GM12878 (cell line): ENCODE results near the gene GLRX5. TPM values are rescaled to one million over a fixed set of nuclear protein-coding genes. Genes with fewer than 3 reads are reported as not detected.
A peak's percentile ranks its signal among the peaks of the same experiment; 100 is the strongest.

ENCODE experiments used
- ATF7 ChIP-seq: fragments of 450-650 bp; IDR thresholded peaks from 2 replicates; pipeline ENCODE4 v1.6.1; 2016; ENCODE audit warnings: low read depth, mild to moderate bottlenecking
- BCL11A ChIP-seq: IDR thresholded peaks from 2 replicates; pipeline ENCODE4 v1.6.1; 2011; ENCODE audit warnings: low read depth, low read length
- CBFB ChIP-seq: IDR thresholded peaks from 2 replicates; pipeline ENCODE4 v1.6.1; 2016; ENCODE audit warnings: antibody characterized with exemption, low read depth
- CREB1 ChIP-seq: IDR thresholded peaks from 2 replicates; pipeline ENCODE4 v1.6.1; 2012; ENCODE audit warnings: low read depth, mild to moderate bottlenecking, inconsistent platforms
- CREM ChIP-seq: IDR thresholded peaks from 2 replicates; pipeline ENCODE4 v1.6.1; 2014; ENCODE audit warnings: antibody characterized with exemption, low read depth
- EED ChIP-seq: sonication (generic); IDR thresholded peaks from 2 replicates; pipeline ENCODE4 v1.6.1; 2016; ENCODE audit warnings: antibody characterized with exemption, low read depth
- ETV6 ChIP-seq, 2 experiments: fragments of 450-650 bp in 1 of 2; IDR thresholded peaks in 1 of 2; conservative IDR thresholded peaks in 1 of 2; 2 replicates each; pipeline ENCODE4 v1.6.1; 2014; ENCODE audit warnings: antibody characterized with exemption in 1 of 2, borderline replicate concordance in 1 of 2, low read depth in 1 of 2, mild to moderate bottlenecking in 1 of 2, moderate library complexity in 1 of 2
- FOXM1 ChIP-seq: IDR thresholded peaks from 2 replicates; pipeline ENCODE4 v1.6.1; 2012; ENCODE audit warnings: low read depth, mild to moderate bottlenecking, inconsistent platforms, low read length, moderate library complexity
- IKZF1 ChIP-seq: fragments of 450-650 bp; conservative IDR thresholded peaks from 2 replicates; pipeline ENCODE4 v1.6.1; 2017; ENCODE audit warnings: antibody characterized with exemption, mild to moderate bottlenecking
- JUNB ChIP-seq: IDR thresholded peaks from 2 replicates; pipeline ENCODE4 v1.6.1; 2016; ENCODE audit warnings: antibody characterized with exemption, mild to moderate bottlenecking
- KAT2A ChIP-seq: conservative IDR thresholded peaks from 2 replicates; pipeline ENCODE4 v1.6.1; 2011; ENCODE audit warnings: low read depth, low read length; ENCODE audit not compliant: control insufficient read depth
- KLF5 ChIP-seq: fragments of 450-650 bp; IDR thresholded peaks from 2 replicates; pipeline ENCODE4 v1.6.1; 2014; ENCODE audit warnings: mild to moderate bottlenecking; ENCODE audit not compliant: partially characterized antibody
- MEF2A ChIP-seq: IDR thresholded peaks from 2 replicates; pipeline ENCODE4 v1.6.1; 2011; ENCODE audit warnings: low read depth, mild to moderate bottlenecking, low read length, moderate library complexity; ENCODE audit not compliant: insufficient read depth
- NBN ChIP-seq: fragments of 450-650 bp; IDR thresholded peaks from 2 replicates; pipeline ENCODE4 v1.6.1; 2016
- NFIC ChIP-seq: IDR thresholded peaks from 2 replicates; pipeline ENCODE4 v1.6.1; 2012; ENCODE audit warnings: low read depth, mild to moderate bottlenecking, inconsistent platforms, low read length, moderate library complexity
- NRF1 ChIP-seq: conservative IDR thresholded peaks from 2 replicates; pipeline ENCODE4 v1.6.1; 2011; ENCODE audit warnings: mild to moderate bottlenecking, low read depth, low read length, improper control_type of control experiment
- RELA ChIP-seq: fragments of 450-650 bp; IDR thresholded peaks from 2 replicates; pipeline ENCODE4 v1.8.0; 2014; ENCODE audit warnings: borderline replicate concordance; ENCODE audit not compliant: partially characterized antibody
- SIN3A ChIP-seq: IDR thresholded peaks from 2 replicates; pipeline ENCODE4 v1.6.1; 2012; ENCODE audit warnings: low read depth, low read length, improper control_type of control experiment
- SREBF1 ChIP-seq: IDR thresholded peaks from 2 replicates; pipeline ENCODE4 v1.6.1; 2012; ENCODE audit warnings: mild to moderate bottlenecking, low read length
- STAT1 ChIP-seq: fragments of 450-650 bp; conservative IDR thresholded peaks from 2 replicates; pipeline ENCODE4 v1.6.1; 2014; ENCODE audit warnings: antibody characterized with exemption, mild to moderate bottlenecking
- SUZ12 ChIP-seq: fragments of 200-600 bp; sonication (generic); IDR thresholded peaks from one replicate; pipeline ENCODE4 v1.6.1; 2018; ENCODE audit warnings: antibody characterized with exemption, mild to moderate bottlenecking; ENCODE audit not compliant: unreplicated experiment
- TBL1XR1 ChIP-seq: IDR thresholded peaks from 2 replicates; pipeline ENCODE4 v1.6.1; 2012; ENCODE audit warnings: low read depth, low read length, improper control_type of control experiment
- TCF3 ChIP-seq: IDR thresholded peaks from 2 replicates; pipeline ENCODE4 v1.6.1; 2012; ENCODE audit warnings: low read depth, mild to moderate bottlenecking, low read length, borderline replicate concordance; ENCODE audit not compliant: insufficient read depth
- ZBTB40 ChIP-seq: fragments of 450-650 bp; IDR thresholded peaks from 2 replicates; pipeline ENCODE4 v1.6.1; 2016; ENCODE audit warnings: mild to moderate bottlenecking, moderate library complexity, borderline replicate concordance
- polyA plus RNA-seq, 11 experiments: library from polyadenylated mRNA; depleted of rRNA in 4 of 11; unstranded in 6 of 11; stranded (reverse) in 5 of 11; fragments of >200 nt; fragmentation: Nextera tagmentation in 4 of 11; fragmentation: Illumina TruSeq in 1 of 11; extraction: Ambion mirVana in 4 of 11; extraction: Trizol in 1 of 11; gene quantifications; 1 replicate in 1 of 11; 2 replicates in 10 of 11; pipeline versions ENCODE4 v1.2.1 to v1.2.3, GENCODE V29; 2011 to 2016; ENCODE audit warnings: inconsistent platforms in 2 of 11, missing spikeins in 2 of 11, low read depth in 1 of 11
- total RNA-seq, 4 experiments: library from RNA; depleted of rRNA in 3 of 4; stranded (reverse); fragments of >200 nt in 3 of 4; fragmentation: Illumina TruSeq in 1 of 4; extraction: Trizol in 1 of 4; gene quantifications; 2 replicates each; pipeline versions ENCODE4 v1.2.1 to v1.2.3, GENCODE V29; 2013 to 2021
- TF ChIP-seq, protein P1 (sequence below): fragments of 450-650 bp; IDR thresholded peaks from 2 replicates; pipeline ENCODE4 v1.6.1; 2017; ENCODE audit warnings: mild to moderate bottlenecking, low read depth, inconsistent platforms; ENCODE audit not compliant: poor library complexity, severe bottlenecking

The GLRX5 gene
- total and polyA plus RNA-seq, 10 of the 15 experiments (the other 5 are each of a cell fraction or from before 2014, with no cell fraction given): 12.8 to 139 (median 55.4) TPM

DNA sequence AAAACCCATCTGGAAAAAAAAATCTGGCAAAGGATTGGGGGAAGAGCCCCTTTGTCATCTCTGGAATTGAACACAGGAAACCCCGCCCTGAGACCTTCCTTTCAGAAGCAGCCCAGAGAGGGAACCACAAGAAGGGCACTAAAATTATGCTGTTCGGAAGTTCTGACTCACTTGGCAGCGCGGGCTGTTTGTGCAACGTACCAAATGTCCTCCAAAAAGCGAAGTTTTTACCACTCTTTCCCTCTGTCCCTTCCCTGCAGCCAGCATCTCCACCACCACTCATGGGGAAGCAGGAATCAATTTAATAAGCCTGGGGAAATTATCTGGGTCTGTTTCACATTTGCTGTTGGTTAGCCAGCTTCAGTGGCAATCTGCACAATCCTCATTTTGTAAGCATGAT is 15.2 kb upstream of the GLRX5 start (continued):
- TF ChIP-seq TBL1XR1 (no peak), CREB1 (peak; percentile 42; the same call in 1 of the 2 replicates), ZBTB40 (no peak), ETV6 (conservative IDR thresholded peaks at IDR 0.05 in 1 of 2, IDR thresholded peaks at IDR 0.05 in 1 of 2; ENCODE audit: borderline replicate concordance in 1 of 2, low read depth in 1 of 2) (peak in 1 of 2 experiments; percentile 21; a peak in 1 of 4 replicates), KLF5 (no peak), RELA (peak; percentile 10), IKZF1 (peak; percentile 68), NBN (no peak), KAT2A (no peak), SUZ12 (no peak), JUNB (peak; percentile 80), CREM (peak; percentile 44; the same call in 1 of the 2 replicates), CBFB (peak; percentile 32; the same call in 1 of the 2 replicates), FOXM1 (peak; percentile 66; the same call in 1 of the 2 replicates), STAT1 (no peak), SIN3A (no peak), SREBF1 (no peak), NFIC (peak; percentile 81), TCF3 (0 out of 2 replicates have a peak, but pooled peaks have one; percentile 34), NRF1 (no peak), MEF2A (0 out of 2 replicates have a peak, but pooled peaks have one; percentile 39), EED (peak; percentile 90), BCL11A (peak; percentile 45; the same call in 1 of the 2 replicates), ATF7 (peak; percentile 17; the same call in 1 of the 2 replicates)
- TF ChIP-seq, protein P1, sequence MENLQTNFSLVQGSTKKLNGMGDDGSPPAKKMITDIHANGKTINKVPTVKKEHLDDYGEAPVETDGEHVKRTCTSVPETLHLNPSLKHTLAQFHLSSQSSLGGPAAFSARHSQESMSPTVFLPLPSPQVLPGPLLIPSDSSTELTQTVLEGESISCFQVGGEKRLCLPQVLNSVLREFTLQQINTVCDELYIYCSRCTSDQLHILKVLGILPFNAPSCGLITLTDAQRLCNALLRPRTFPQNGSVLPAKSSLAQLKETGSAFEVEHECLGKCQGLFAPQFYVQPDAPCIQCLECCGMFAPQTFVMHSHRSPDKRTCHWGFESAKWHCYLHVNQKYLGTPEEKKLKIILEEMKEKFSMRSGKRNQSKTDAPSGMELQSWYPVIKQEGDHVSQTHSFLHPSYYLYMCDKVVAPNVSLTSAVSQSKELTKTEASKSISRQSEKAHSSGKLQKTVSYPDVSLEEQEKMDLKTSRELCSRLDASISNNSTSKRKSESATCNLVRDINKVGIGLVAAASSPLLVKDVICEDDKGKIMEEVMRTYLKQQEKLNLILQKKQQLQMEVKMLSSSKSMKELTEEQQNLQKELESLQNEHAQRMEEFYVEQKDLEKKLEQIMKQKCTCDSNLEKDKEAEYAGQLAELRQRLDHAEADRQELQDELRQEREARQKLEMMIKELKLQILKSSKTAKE: peak; percentile 49
